H4 (cell line): Measurements from ENCODE around the gene CLASRP. TPM values are rescaled to one million over a fixed set of nuclear protein-coding genes. Genes with fewer than 3 reads are reported as not detected.

ENCODE experiments used
- DNase-seq: peaks from one replicate; pipeline ENCODE4 v3.0.0-alpha.2; 2015; ENCODE audit warnings: low spot score
- total RNA-seq: library from RNA; depleted of rRNA; stranded (reverse); fragments of >200 nt; shearing (Covaris generic); gene quantifications from 2 replicates; pipeline ENCODE4 v1.2.3, GENCODE V29; 2014

Gene CLASRP
- total RNA-seq, 1 experiment from 2014 or later, result 20.4 TPM

DNA sequence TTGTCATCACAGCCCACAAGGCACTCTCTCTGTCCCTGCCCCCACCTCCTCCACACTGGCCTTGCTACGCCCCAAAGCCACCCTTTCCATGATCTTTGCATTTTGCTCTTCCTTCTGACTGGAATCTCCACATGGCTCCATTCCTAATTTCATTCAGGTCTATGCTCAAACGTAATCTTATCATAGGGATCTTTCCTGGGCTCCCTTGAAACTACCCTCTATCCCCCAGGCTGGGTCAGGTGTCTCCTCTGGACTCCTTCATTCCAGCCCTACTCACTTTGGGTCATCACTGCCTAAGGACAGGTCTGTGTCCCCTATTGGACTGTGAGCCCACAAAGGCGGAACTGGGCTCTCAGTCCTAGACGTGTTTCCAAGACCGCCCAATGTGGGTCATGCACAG lies 43.3 kb downstream of the CLASRP start:
- DNase-seq, result no peak

- DNase-seq, result no peak
Observed at GRCh38 chr19:45086480-45086879, 47.6 kb downstream of the CLASRP start.

DNA sequence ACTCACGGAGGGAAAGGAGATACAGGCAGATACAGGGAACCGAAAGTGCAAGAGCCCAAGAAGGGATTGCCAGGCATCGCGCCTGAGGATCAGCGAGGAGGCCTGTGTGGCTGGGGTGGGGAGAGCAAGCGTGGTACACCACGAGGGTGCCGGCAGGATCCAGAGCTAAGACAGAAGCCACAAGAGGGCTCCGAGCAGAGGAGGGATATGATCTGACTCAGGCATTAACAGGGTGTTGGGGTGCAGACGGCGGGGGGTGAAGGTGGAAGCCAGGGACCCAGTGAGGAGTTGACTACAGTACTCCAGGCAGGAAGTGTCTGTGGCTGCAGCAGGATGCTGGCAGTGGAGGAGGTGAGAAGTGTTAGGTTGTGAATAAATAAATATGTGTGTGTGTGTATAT lies 48.7 kb downstream of the CLASRP start:
- DNase-seq, result no peak

GRCh38 chr19:45090034-45090433 lies 51.2 kb downstream of the CLASRP start:
- DNase-seq, result no peak

DNA sequence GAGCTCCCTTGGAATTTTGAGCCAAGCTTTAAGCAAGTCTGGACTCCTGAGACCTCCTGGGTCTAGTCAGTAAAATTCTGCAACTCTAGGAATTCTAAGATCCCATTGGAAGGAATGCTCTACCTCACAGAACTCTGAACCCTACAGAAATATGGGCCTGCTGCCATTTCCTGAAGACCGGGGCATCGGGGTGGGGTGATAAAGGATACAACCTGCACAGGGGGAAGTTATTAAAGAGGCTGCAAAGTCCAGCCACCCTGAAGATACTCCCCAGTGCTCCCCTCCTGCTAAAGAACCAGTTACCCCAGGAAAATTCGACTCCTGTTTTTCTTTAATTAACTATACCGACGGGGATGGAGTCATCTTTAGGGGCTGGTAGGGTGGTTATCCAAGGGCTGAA lies 51.8 kb downstream of the CLASRP start:
- no peak for DNase-seq

GRCh38 chr19:45091031-45091923 lies 52.4 kb downstream of the CLASRP start:
- DNase-seq, result peak; percentile 80

- peak; percentile 91 for DNase-seq
Observed at GRCh38 chr19:45092747-45093678, 54.2 kb downstream of the CLASRP start, which contains the start of gene PPP1R37. TSS of gene PPP1R37 (plus strand) at chr19:45093179. CDS start at chr19:45093326, 147 bp downstream.

DNA sequence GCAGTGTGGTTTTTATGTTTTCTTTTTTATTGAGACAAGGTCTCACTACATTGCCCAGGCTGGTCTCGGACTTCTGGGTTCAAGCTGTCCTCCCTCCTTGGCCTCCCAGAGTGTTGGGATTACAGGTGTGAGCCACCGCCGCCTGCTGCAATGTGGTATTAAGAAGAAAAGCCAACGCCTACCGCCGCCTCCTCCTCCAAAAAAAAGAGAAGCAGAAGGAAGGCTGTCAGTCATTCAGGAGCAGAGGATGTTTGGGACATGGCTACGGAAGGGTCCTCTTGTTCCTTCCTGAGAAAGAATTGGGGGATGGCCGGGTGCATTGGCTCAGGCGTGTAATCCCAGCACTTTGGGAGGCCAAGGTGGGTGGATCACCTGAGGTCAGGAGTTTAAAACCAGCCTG lies 55.3 kb downstream of the CLASRP start:
- no peak for DNase-seq

- no peak for DNase-seq
Observed at GRCh38 chr19:45094707-45095106, 55.9 kb downstream of the CLASRP start.

- DNase-seq, result no peak
Observed at GRCh38 chr19:45095496-45096413, 56.9 kb downstream of the CLASRP start.

GRCh38 chr19:45096700-45097099 lies 57.9 kb downstream of the CLASRP start:
- no peak for DNase-seq

DNA sequence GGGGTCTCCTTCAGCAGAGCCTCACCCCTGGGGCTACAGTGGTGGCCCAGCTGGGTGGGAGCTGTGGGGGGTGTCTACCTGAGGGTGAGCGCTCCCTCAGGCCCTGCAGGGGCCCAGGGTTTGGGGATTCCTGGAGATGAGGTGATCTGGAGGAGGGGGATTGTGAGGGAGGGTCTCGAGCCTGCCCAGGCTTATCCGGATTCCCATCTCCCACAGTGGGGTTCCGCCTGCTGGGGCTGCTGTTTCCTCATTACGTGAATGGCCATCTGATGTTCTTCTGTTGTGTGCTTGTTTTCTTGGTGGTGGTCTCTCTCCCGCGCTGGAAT lies 58.6 kb downstream of the CLASRP start:
- DNase-seq, result no peak

GRCh38 chr19:45097776-45098520 lies 59.1 kb downstream of the CLASRP start:
- peak; percentile 64 for DNase-seq

DNA sequence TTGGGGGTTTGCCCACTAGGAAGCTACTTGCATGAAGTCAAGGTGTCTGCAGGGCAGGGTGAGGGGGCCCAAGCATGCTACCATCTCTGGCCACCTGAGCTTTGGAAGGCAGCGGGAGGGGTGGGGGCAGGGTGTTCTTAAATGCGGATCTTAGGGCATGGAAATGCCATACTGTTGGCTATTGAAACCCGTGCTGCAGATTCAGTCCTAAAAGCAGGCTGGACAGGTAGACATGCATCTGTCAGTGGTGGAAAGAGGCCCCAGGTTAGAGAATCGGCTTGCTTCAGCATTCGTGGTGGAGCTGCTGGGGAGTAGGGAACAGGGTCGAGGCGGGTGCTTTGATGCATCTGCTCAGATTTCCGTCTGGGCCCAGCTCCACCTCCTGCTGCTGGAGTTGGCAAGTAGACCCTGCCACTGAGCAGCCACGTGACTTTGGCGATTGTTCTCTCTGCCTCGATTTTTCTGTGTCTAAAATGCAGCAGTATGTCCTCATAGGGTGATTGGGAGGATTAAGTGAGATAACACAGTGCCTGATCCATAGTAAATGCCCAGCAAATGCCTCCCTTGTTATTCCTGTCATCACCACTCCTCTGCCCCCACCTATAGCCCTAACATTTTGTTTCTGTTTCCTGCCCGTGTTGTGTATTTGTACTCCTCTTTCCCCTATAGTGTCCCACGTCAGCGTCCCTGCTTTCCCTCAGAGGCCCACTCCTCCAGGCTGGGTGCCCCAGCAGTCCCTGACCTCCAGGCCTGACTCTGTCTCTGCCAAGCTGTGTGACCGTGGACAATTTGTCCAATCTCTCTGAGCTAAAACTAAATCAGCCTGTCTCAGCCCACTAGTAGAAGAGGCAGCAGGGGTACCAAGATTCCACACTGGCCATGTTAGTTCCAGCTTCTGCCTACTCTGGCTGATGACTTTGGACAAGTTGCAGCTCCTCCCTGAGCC lies 59.9 kb downstream of the CLASRP start:
- DNase-seq, result no peak

- no peak for DNase-seq
Observed at GRCh38 chr19:45099467-45100191, 60.8 kb downstream of the CLASRP start.

DNA sequence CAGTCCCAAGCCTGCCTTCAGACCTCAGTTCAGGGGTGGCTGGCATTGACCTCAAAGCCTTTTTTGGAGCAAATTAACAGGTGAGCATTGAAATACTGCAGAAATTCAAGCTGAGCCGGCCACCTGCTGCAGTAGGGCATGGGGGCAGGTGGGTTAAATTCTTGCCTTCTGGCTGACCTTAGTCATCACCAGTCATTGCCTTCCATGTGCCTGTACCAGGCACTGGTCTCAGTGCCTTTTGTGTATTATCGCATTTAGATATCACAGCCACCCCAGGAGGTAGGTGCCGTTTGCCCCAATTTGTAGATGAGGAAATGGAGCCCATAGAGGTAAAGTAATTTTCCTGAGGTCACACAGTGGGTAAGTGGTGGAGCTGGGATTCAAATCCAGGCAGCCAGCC lies 61.4 kb downstream of the CLASRP start:
- no peak for DNase-seq

DNA sequence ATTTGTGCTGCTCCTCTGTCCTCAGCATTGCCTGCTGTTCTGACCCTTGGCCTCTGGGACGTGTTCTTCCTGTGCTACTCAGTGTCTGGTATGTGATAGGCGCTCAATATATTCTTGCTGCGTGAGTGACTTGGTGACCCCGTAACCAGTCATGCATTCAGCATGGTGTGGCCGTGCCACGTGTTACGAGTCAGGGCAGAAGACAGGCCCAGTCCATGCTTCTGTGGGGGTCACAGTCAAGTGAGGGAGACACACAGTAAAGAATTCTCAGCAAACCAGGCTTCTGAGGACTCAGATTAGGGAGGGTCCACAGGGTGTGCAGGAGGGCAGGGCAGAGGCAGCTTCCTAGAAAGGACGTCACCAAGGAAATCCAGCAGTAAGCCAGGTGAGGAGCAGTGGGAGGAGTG lies 62.0 kb downstream of the CLASRP start:
- no peak for DNase-seq

DNA sequence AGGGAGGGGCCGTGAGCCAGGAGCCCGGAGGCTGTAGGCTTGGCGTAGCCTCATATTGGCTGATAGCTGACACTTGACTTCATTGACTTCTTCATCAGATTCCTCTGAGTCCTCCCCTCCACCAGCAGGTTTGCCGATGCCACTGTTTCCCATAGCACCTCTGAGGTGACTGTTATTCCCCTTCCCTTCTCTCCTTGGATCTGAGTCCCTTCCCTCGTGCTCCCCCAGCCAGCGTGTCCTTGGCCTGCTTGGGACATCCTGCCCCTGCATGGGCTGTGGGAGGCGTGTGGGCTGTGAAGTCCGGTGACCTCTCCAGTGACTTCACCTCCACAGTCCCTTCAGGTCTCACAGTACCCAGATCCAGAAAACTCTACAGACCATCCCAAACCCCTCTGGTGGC lies 63.0 kb downstream of the CLASRP start:
- DNase-seq, result no peak

- DNase-seq, result no peak
Observed at GRCh38 chr19:45102481-45102880, 63.6 kb downstream of the CLASRP start.
